ENCODE measurements around the gene PIGC. TPM values are rescaled to one million over a fixed set of nuclear protein-coding genes. Genes with fewer than 3 reads are reported as not detected.

PIGC gene
- total RNA-seq, 2 experiments from 2014 or later, result 14.7 to 17.1 TPM

GRCh38 chr1:172466795-172467407, 23.0 kb upstream of the PIGC start:
- intact Hi-C loops (cut with DNase I, micrococcal nuclease), result no loop called here
- CTCF ChIA-PET, result interaction anchor here (1.1 kb wide), 1 partner anchor 16 kb away, joined by 3 read pairs; no protein-coding TSS in a partner anchor
- H3K9me3 Mint-ChIP-seq (ENCODE audit: low read depth), result no peaks in the 10 kb centered on the region
- H3K36me3 Mint-ChIP-seq (ENCODE audit: low read depth), result no peaks in the 10 kb centered on the region
- H3K4me3 Mint-ChIP-seq, result no peak overlapping the region
- DNase-seq, result no peak
- no peak overlapping the region for H3K27ac Mint-ChIP-seq
- POLR2A ChIA-PET, result no interaction called here
- no peak for ATAC-seq
- H3K4me1 Mint-ChIP-seq, result no peaks in the 10 kb centered on the region
- no peaks in the 10 kb centered on the region for H3K27me3 Mint-ChIP-seq

- Mint-ChIP-seq H3K27ac (no peak overlapping the region), H3K27me3 (no peaks in the 10 kb centered on the region), H3K4me1 (no peaks in the 10 kb centered on the region), H3K9me3 (ENCODE audit: low read depth) (no peaks in the 10 kb centered on the region), H3K36me3 (ENCODE audit: low read depth) (no peaks in the 10 kb centered on the region), H3K4me3 (no peak overlapping the region)
- intact Hi-C loops (cut with DNase I, micrococcal nuclease), result no loop called here
- CTCF ChIA-PET, result no interaction called here
- POLR2A ChIA-PET, result no interaction called here
- ATAC-seq (no peak), DNase-seq (no peak)
These were observed 21.7 kb upstream of the PIGC start for GRCh38 chr1:172465617-172466016.

- no peak overlapping the region for H3K27ac Mint-ChIP-seq
- ChIA-PET POLR2A (no interaction called here), CTCF (interaction anchor here (0.9 kb wide), 1 partner anchor 16 kb away, joined by 3 read pairs; no protein-coding TSS in a partner anchor)
- intact Hi-C loops (cut with DNase I, micrococcal nuclease), result no loop called here
- H3K36me3 Mint-ChIP-seq (ENCODE audit: low read depth), result no peaks in the 10 kb centered on the region
- H3K4me1 Mint-ChIP-seq, result no peaks in the 10 kb centered on the region
- no peak overlapping the region for H3K4me3 Mint-ChIP-seq
- peaks cover 3% of the 10 kb centered on the region for H3K27me3 Mint-ChIP-seq
- ATAC-seq, result no peak
- no peaks in the 10 kb centered on the region for H3K9me3 Mint-ChIP-seq (ENCODE audit: low read depth)
- no peak for DNase-seq
These were observed 17.0 kb upstream of the PIGC start for GRCh38 chr1:172460887-172461315.

- no peak for DNase-seq
- no peaks in the 10 kb centered on the region for H3K4me1 Mint-ChIP-seq
- H3K27me3 Mint-ChIP-seq, result peaks cover 3% of the 10 kb centered on the region
- no peak overlapping the region for H3K27ac Mint-ChIP-seq
- H3K36me3 Mint-ChIP-seq (ENCODE audit: low read depth), result no peaks in the 10 kb centered on the region
- no peak overlapping the region for H3K4me3 Mint-ChIP-seq
- no peak for ATAC-seq
- ChIA-PET CTCF (interaction anchor here (0.8 kb wide), 1 partner anchor 285 kb away, joined by 3 read pairs; no protein-coding TSS in a partner anchor), POLR2A (no interaction called here)
- no peaks in the 10 kb centered on the region for H3K9me3 Mint-ChIP-seq (ENCODE audit: low read depth)
- intact Hi-C loops (cut with DNase I, micrococcal nuclease), result no loop called here
These were observed 16.3 kb upstream of the PIGC start for GRCh38 chr1:172460177-172460576.

GRCh38 chr1:172457479-172458130, 13.7 kb upstream of the PIGC start:
- no peaks in the 10 kb centered on the region for H3K36me3 Mint-ChIP-seq (ENCODE audit: low read depth)
- POLR2A ChIA-PET, result no interaction called here
- no peak for DNase-seq

GRCh38 chr1:172456344-172456769, 12.5 kb upstream of the PIGC start:
- Mint-ChIP-seq H3K36me3 (ENCODE audit: low read depth) (no peaks in the 10 kb centered on the region), H3K4me3 (no peak overlapping the region), H3K9me3 (ENCODE audit: low read depth) (no peaks in the 10 kb centered on the region), H3K27ac (no peak overlapping the region), H3K4me1 (peaks cover 5% of the 10 kb centered on the region), H3K27me3 (peaks cover 3% of the 10 kb centered on the region)
- ATAC-seq (no peak), DNase-seq (no peak)
- POLR2A ChIA-PET, result no interaction called here
- CTCF ChIA-PET, result interaction anchor here (0.6 to 0.9 kb wide), 3 partner anchors 10 to 810 kb away, joined by 3 read pairs; no protein-coding TSS in a partner anchor
- intact Hi-C loops (cut with DNase I, micrococcal nuclease), result no loop called here

More at GRCh38 chr1:172457479-172458130, 13.7 kb upstream of the PIGC start:
- Mint-ChIP-seq H3K9me3 (ENCODE audit: low read depth) (no peaks in the 10 kb centered on the region), H3K27ac (no peak overlapping the region), H3K4me3 (no peak overlapping the region), H3K27me3 (peaks cover 3% of the 10 kb centered on the region), H3K4me1 (peaks cover 2% of the 10 kb centered on the region)
- intact Hi-C loops (cut with DNase I, micrococcal nuclease), result no loop called here
- CTCF ChIA-PET, result interaction anchor here (0.7 kb wide), 2 partner anchors 13 to 53 kb away, joined by 3 read pairs; no protein-coding TSS in a partner anchor
- ATAC-seq, result no peak

- peaks cover 14% of the 10 kb centered on the region for H3K4me1 Mint-ChIP-seq
- H3K36me3 Mint-ChIP-seq (ENCODE audit: low read depth), result no peaks in the 10 kb centered on the region
- no peaks in the 10 kb centered on the region for H3K9me3 Mint-ChIP-seq (ENCODE audit: low read depth)
- ChIA-PET CTCF (no interaction called here), POLR2A (no interaction called here)
- no peak overlapping the region for H3K4me3 Mint-ChIP-seq
- H3K27me3 Mint-ChIP-seq, result peaks cover 3% of the 10 kb centered on the region
- no peak for DNase-seq
- no peak overlapping the region for H3K27ac Mint-ChIP-seq
- intact Hi-C loops (cut with DNase I, micrococcal nuclease), result no loop called here
- no peak for ATAC-seq
These were observed 11.6 kb upstream of the PIGC start for GRCh38 chr1:172455451-172455850.

- DNase-seq (no peak), ATAC-seq (no peak)
- H3K4me1 Mint-ChIP-seq, result peaks cover 23% of the 10 kb centered on the region
- H3K9me3 Mint-ChIP-seq (ENCODE audit: low read depth), result no peaks in the 10 kb centered on the region
- POLR2A ChIA-PET, result no interaction called here
- H3K4me3 Mint-ChIP-seq, result no peak overlapping the region
- no peaks in the 10 kb centered on the region for H3K36me3 Mint-ChIP-seq (ENCODE audit: low read depth)
- no peak overlapping the region for H3K27ac Mint-ChIP-seq
- H3K27me3 Mint-ChIP-seq, result peaks cover 3% of the 10 kb centered on the region
- intact Hi-C loops (cut with DNase I, micrococcal nuclease), result loop anchor here in 1 of 2 experiments (5.0 kb wide), 1 partner anchor 59 kb away; no protein-coding TSS in a partner anchor
- CTCF ChIA-PET, result interaction anchor here (0.9 to 2.0 kb wide), 4 partner anchors 9 to 431 kb away, joined by 3 to 6 read pairs (median 3); partner anchors contain the start of gene PIGC
These were observed 9.7 kb upstream of the PIGC start for GRCh38 chr1:172453607-172454006.

GRCh38 chr1:172453153-172453545, 9.3 kb upstream of the PIGC start:
- Mint-ChIP-seq H3K4me3 (no peak overlapping the region), H3K36me3 (ENCODE audit: low read depth) (no peaks in the 10 kb centered on the region), H3K4me1 (peaks cover 23% of the 10 kb centered on the region), H3K27ac (no peak overlapping the region), H3K27me3 (peaks cover 3% of the 10 kb centered on the region), H3K9me3 (ENCODE audit: low read depth) (no peaks in the 10 kb centered on the region)
- POLR2A ChIA-PET, result no interaction called here
- ATAC-seq, result no peak
- CTCF ChIA-PET, result interaction anchor here (0.9 to 2.0 kb wide), 3 partner anchors 9 to 430 kb away, joined by 3 to 6 read pairs (median 4); partner anchors contain the start of gene PIGC
- intact Hi-C loops (cut with DNase I, micrococcal nuclease), result loop anchor here in 1 of 2 experiments (5.0 kb wide), 1 partner anchor 59 kb away; no protein-coding TSS in a partner anchor
- no peak for DNase-seq

- Mint-ChIP-seq H3K36me3 (ENCODE audit: low read depth) (no peaks in the 10 kb centered on the region), H3K27ac (no peak overlapping the region), H3K27me3 (peaks cover 3% of the 10 kb centered on the region), H3K9me3 (ENCODE audit: low read depth) (no peaks in the 10 kb centered on the region), H3K4me1 (peaks cover 23% of the 10 kb centered on the region), H3K4me3 (no peak overlapping the region)
- POLR2A ChIA-PET, result no interaction called here
- intact Hi-C loops (cut with DNase I, micrococcal nuclease), result loop anchor here in 1 of 2 experiments (5.0 kb wide), 1 partner anchor 60 kb away; no protein-coding TSS in a partner anchor
- CTCF ChIA-PET, result interaction anchor here (1.0 to 2.6 kb wide), 2 partner anchors 20 to 450 kb away, joined by 4 to 12 read pairs; no protein-coding TSS in a partner anchor
- no peak for DNase-seq
- no peak for ATAC-seq
These were observed 8.8 kb upstream of the PIGC start for GRCh38 chr1:172452536-172453152.

- no peaks in the 10 kb centered on the region for H3K9me3 Mint-ChIP-seq (ENCODE audit: low read depth)
- CTCF ChIA-PET, result interaction anchor here (0.9 to 2.6 kb wide), 19 partner anchors 9 to 465 kb away, joined by 3 to 16 read pairs (median 4); partner anchors contain the start of gene C1orf105
These were observed 7.2 kb upstream of the PIGC start for GRCh38 chr1:172451002-172451443.

More at GRCh38 chr1:172451002-172451443, 7.2 kb upstream of the PIGC start:
- DNase-seq (no peak), ATAC-seq (peak; percentile 71)
- H3K4me3 Mint-ChIP-seq, result no peak overlapping the region
- POLR2A ChIA-PET, result no interaction called here
- no peaks in the 10 kb centered on the region for H3K36me3 Mint-ChIP-seq (ENCODE audit: low read depth)
- H3K4me1 Mint-ChIP-seq, result peaks cover 23% of the 10 kb centered on the region
- intact Hi-C loops (cut with DNase I, micrococcal nuclease), result loop anchor here in 1 of 2 experiments (2.0 to 5.0 kb wide), 3 partner anchors 61 to 278 kb away; partner anchors contain the start of gene SUCO
- peaks cover under 1% of the 10 kb centered on the region for H3K27me3 Mint-ChIP-seq
- H3K27ac Mint-ChIP-seq, result no peak overlapping the region

Data from activated CD4-positive, alpha-beta T cell treated with anti-CD3 and anti-CD28 coated beads for 36 hours (primary cell).